ENCODE results near the gene CMIP. TPM values are rescaled to one million over a fixed set of nuclear protein-coding genes. Genes with fewer than 3 reads are reported as not detected.

Gene CMIP
- total RNA-seq, 1 donor from 2014 or later, result 163 TPM

DNA sequence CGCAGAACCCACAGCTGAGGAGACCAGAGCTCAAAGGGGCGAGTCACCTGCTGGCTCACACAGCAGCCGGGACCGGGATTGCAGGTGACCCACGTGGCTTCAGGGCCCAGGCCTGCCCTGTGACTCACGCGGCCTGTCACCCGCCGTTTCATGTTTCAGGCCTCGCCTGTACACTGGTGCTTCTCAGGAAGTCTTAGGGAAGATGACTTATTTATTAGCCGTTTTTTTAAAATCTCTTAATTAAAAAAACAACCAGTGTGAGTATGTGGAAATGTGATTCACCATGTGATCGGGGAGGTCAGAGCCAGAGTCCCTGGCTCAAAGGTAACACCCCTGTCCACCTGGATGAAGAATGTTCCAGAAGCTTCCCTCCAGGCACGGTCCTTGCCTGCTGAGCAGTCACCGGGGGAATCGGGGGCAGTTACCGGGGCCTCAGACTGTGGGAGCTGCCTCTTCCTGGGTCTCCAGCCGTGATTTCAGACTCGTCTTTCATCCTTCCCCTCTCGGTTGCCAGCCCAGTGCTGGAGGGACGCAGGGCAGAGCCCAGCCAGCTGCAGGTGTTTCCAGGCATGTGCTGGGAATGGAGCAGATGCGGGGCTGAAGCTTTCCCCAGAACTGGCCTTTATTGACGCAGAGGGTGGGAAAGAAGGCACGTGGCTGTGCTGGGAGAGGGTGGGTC is 49.3 kb downstream of the CMIP start:
- no peak for TF ChIP-seq CTCF (IDR thresholded peaks at IDR 0.05; ENCODE audit: partially characterized antibody, unreplicated experiment)
- peaks cover 13% of the 10 kb centered on the region for H3K9me3 Mint-ChIP-seq (ENCODE audit: unreplicated experiment)
- H3K4me1 Mint-ChIP-seq (ENCODE audit: low read depth, unreplicated experiment), result peaks cover 42% of the 10 kb centered on the region
- DNase-seq, result no peak
- no peak overlapping the region for H3K27ac Mint-ChIP-seq (ENCODE audit: unreplicated experiment)
- H3K4me3 Mint-ChIP-seq (ENCODE audit: unreplicated experiment), result peak overlapping the region; percentile 10
- H3K27me3 Mint-ChIP-seq (ENCODE audit: unreplicated experiment), result peaks cover 8% of the 10 kb centered on the region
- no peaks in the 10 kb centered on the region for H3K36me3 Mint-ChIP-seq (ENCODE audit: unreplicated experiment)

GRCh38 chr16:81494434-81494806 is 49.8 kb downstream of the CMIP start:
- peaks cover 43% of the 10 kb centered on the region for H3K4me1 Mint-ChIP-seq (ENCODE audit: low read depth, unreplicated experiment)
- TF ChIP-seq CTCF (IDR thresholded peaks at IDR 0.05; ENCODE audit: partially characterized antibody, unreplicated experiment), result no peak
- no peak overlapping the region for H3K27ac Mint-ChIP-seq (ENCODE audit: unreplicated experiment)
- peaks cover 13% of the 10 kb centered on the region for H3K9me3 Mint-ChIP-seq (ENCODE audit: unreplicated experiment)
- H3K4me3 Mint-ChIP-seq (ENCODE audit: unreplicated experiment), result no peak overlapping the region
- DNase-seq, result no peak
- H3K36me3 Mint-ChIP-seq (ENCODE audit: unreplicated experiment), result no peaks in the 10 kb centered on the region
- peaks cover 8% of the 10 kb centered on the region for H3K27me3 Mint-ChIP-seq (ENCODE audit: unreplicated experiment)

GRCh38 chr16:81494888-81495287 is 50.3 kb downstream of the CMIP start:
- no peak overlapping the region for H3K4me3 Mint-ChIP-seq (ENCODE audit: unreplicated experiment)
- TF ChIP-seq CTCF (IDR thresholded peaks at IDR 0.05; ENCODE audit: partially characterized antibody, unreplicated experiment), result no peak
- H3K27me3 Mint-ChIP-seq (ENCODE audit: unreplicated experiment), result peaks cover 8% of the 10 kb centered on the region
- peaks cover 44% of the 10 kb centered on the region for H3K4me1 Mint-ChIP-seq (ENCODE audit: low read depth, unreplicated experiment)
- H3K36me3 Mint-ChIP-seq (ENCODE audit: unreplicated experiment), result no peaks in the 10 kb centered on the region
- no peak overlapping the region for H3K27ac Mint-ChIP-seq (ENCODE audit: unreplicated experiment)
- DNase-seq, result no peak
- peaks cover 13% of the 10 kb centered on the region for H3K9me3 Mint-ChIP-seq (ENCODE audit: unreplicated experiment)

GRCh38 chr16:81495321-81496234 is 51.0 kb downstream of the CMIP start:
- peaks cover 14% of the 10 kb centered on the region for H3K9me3 Mint-ChIP-seq (ENCODE audit: unreplicated experiment)
- peaks cover 42% of the 10 kb centered on the region for H3K4me1 Mint-ChIP-seq (ENCODE audit: low read depth, unreplicated experiment)
- no peak overlapping the region for H3K4me3 Mint-ChIP-seq (ENCODE audit: unreplicated experiment)
- DNase-seq, result no peak
- TF ChIP-seq CTCF (IDR thresholded peaks at IDR 0.05; ENCODE audit: partially characterized antibody, unreplicated experiment), result no peak
- H3K36me3 Mint-ChIP-seq (ENCODE audit: unreplicated experiment), result no peaks in the 10 kb centered on the region
- H3K27me3 Mint-ChIP-seq (ENCODE audit: unreplicated experiment), result peaks cover 8% of the 10 kb centered on the region
- H3K27ac Mint-ChIP-seq (ENCODE audit: unreplicated experiment), result no peak overlapping the region

DNA sequence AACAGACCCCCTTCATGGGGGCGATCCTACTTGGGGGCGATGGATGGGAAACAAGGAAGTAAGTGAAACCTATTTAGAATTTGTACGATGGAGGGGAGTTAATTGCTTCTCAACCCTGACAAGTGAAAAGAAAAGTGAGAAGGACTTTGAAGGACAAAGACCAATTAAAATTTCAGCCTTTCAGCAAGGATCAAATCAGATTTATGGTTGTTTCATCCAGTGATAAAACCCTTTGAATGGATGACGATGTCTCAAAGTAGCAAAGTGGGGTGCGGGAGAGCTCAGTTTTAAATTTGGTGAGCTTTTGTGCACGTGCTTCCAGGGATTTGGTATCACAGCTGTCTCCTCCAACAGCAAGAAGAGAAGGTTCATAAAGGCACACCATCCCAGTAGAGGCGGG is 51.7 kb downstream of the CMIP start:
- DNase-seq, result no peak
- Mint-ChIP-seq H3K4me3 (ENCODE audit: unreplicated experiment) (no peak overlapping the region), H3K4me1 (ENCODE audit: low read depth, unreplicated experiment) (peaks cover 39% of the 10 kb centered on the region), H3K27ac (ENCODE audit: unreplicated experiment) (no peak overlapping the region), H3K9me3 (ENCODE audit: unreplicated experiment) (peaks cover 14% of the 10 kb centered on the region), H3K27me3 (ENCODE audit: unreplicated experiment) (peaks cover 8% of the 10 kb centered on the region), H3K36me3 (ENCODE audit: unreplicated experiment) (no peaks in the 10 kb centered on the region)
- no peak for TF ChIP-seq CTCF (IDR thresholded peaks at IDR 0.05; ENCODE audit: partially characterized antibody, unreplicated experiment)

Measured in glutamatergic neuron (in vitro differentiated cells).